Heart left ventricle (tissue), 13 donors: ENCODE measurements around the gene ASB18.

ENCODE experiments used
- CTCF ChIP-seq, 12 donors: fragments of 200-600 bp; sonication (generic) in 4 of 12; IDR thresholded peaks; one replicate each; pipeline versions ENCODE4 v1.5.0 to v1.8.0; 2018 to 2022; ENCODE audit warnings: antibody characterized with exemption in 12 of 12, mild to moderate bottlenecking in 5 of 12
- POLR2A ChIP-seq, 2 donors: fragments of 450-650 bp; IDR thresholded peaks; one replicate each; pipeline ENCODE4 v1.6.1; 2017; ENCODE audit warnings: antibody characterized with exemption in 2 of 2, mild to moderate bottlenecking in 2 of 2, moderate library complexity in 2 of 2
- donor health status: ischemic (EF 13 %, LVEDD 7.1; RV severe dilation, severe dysfunction).
- donor health status: DM: no; HTN: yes; CAD: no.
- donor health status: DM: no; HTN: no; CAD: no.
- donor health status: ischemic (EF 25% LVEDD 6.9; RV normal size, moderate dysfunction).
- donor health status: ischemic (EF 25% LVEDD 5.7; RV mildly dilated, moderate dysfunction).
- donor health status: ischemic (EF 35%, LVEDD 5.7; RV mildly dilated, moderate dysfunction).
- donor health status: nonischemic (EF 11% LVEDD 7.7; RV severe dilation, severe dysfunction).
- donor health status: DM: yes; HTN: yes; CAD: no.
- donor health status: PGD.
- donor health status: ischemic (EF 29% LVEDD 5.4; RV normal size, mild dysfunction).
- donor health status: nonischemic (EF 23%, LVEDD 6.1; RV moderate dilation, normal function).

GRCh38 chr2:236236559-236237452, 27.4 kb downstream of the ASB18 start:
- peak in 3 of 12 donors; percentile 16 to 31 (median 18) for TF ChIP-seq CTCF (IDR thresholded peaks at IDR 0.05)
- TF ChIP-seq POLR2A (IDR thresholded peaks at IDR 0.05): no peak
